Sigmoid colon (tissue), 7 donors: ENCODE results near the gene NUDT4. TPM values are rescaled to one million over a fixed set of nuclear protein-coding genes. Genes with fewer than 3 reads are reported as not detected.

Experiments used
- DNase-seq: peaks from one replicate; pipeline ENCODE4 v3.0.0-alpha.2; 2019
- H3K27ac ChIP-seq, 4 donors: fragments of 200-600 bp; sonication (generic); one replicate each; pipeline ENCODE4 v1.5.1; 2016 to 2019; ENCODE audit warnings: mild to moderate bottlenecking in 1 of 4
- H3K27me3 ChIP-seq, 3 donors: fragments of 200-600 bp; sonication (generic); one replicate each; pipeline ENCODE4 v1.5.1; 2019; ENCODE audit warnings: mild to moderate bottlenecking in 1 of 3
- H3K36me3 ChIP-seq, 4 donors: fragments of 200-600 bp; sonication (generic); one replicate each; pipeline ENCODE4 v1.5.1; 2016 to 2019
- H3K4me1 ChIP-seq, 4 donors: fragments of 200-600 bp; sonication (generic); one replicate each; pipeline ENCODE4 v1.5.1; 2017 to 2019
- H3K4me3 ChIP-seq, 4 donors: fragments of 200-600 bp; sonication (generic); one replicate each; pipeline ENCODE4 v1.5.1; 2017 to 2019; ENCODE audit warnings: mild to moderate bottlenecking in 2 of 4, moderate library complexity in 1 of 4
- H3K9me3 ChIP-seq, 4 donors: fragments of 200-600 bp in 3 of 4; sonication (generic) in 3 of 4; one replicate each; pipeline versions ENCODE4 v1.5.1 to v1.6.1; 2013 to 2019
- CTCF ChIP-seq, 4 experiments: fragments of 450-650 bp in 3 of 4; fragments of 200-600 bp in 1 of 4; IDR thresholded peaks; one replicate each; pipeline ENCODE4 v1.5.1; 2016 to 2019; ENCODE audit warnings: antibody characterized with exemption in 4 of 4, mild to moderate bottlenecking in 3 of 4, moderate library complexity in 2 of 4
- EP300 ChIP-seq, 4 donors: sonication (generic); formaldehyde crosslinking; IDR thresholded peaks; one replicate each; pipeline ENCODE4 v1.6.1; 2017; ENCODE audit warnings: antibody characterized with exemption in 4 of 4
- POLR2A ChIP-seq, 2 donors: fragments of 450-650 bp; IDR thresholded peaks; one replicate each; pipeline ENCODE4 v1.6.1; 2016; ENCODE audit warnings: antibody characterized with exemption in 2 of 2, mild to moderate bottlenecking in 2 of 2, moderate library complexity in 2 of 2
- POLR2AphosphoS5 ChIP-seq, 4 donors: sonication (generic); formaldehyde crosslinking; IDR thresholded peaks; one replicate each; pipeline ENCODE4 v1.6.1; 2017; ENCODE audit warnings: antibody characterized with exemption in 4 of 4
- WGBS, 2 donors: extraction: QIAGEN DNeasy Blood & Tissue Kit; methylation state at CpG; one replicate each; pipeline ENCODE4 v1.1.7; 2013; 5-methylcytosine and 5-hydroxymethylcytosine counted together
- intact Hi-C: fragments of 100-400 bp; cut with DNase I; formaldehyde crosslinking; loops from one replicate; pipeline ENCODE4 v1.15.1; 2023
- polyA plus RNA-seq, 3 donors: library from polyadenylated mRNA; stranded (reverse); fragments of 200-250 nt; gene quantifications; one replicate each; pipeline ENCODE4 v1.2.3, GENCODE V29; 2013
- total RNA-seq, 4 donors: library from RNA; depleted of rRNA; stranded (reverse); fragments of >200 nt; gene quantifications; one replicate each; pipeline ENCODE4 v1.1.0, GENCODE V29; 2016
- donor health status: healthy with polysubstance abuse.
- donor health status: Bipolar disorder and iron deficiency.
- donor health status: healthy.

NUDT4 gene
- total and polyA plus RNA-seq, 7 donors, result 45.7 to 83.7 (median 48.5) TPM

DNA sequence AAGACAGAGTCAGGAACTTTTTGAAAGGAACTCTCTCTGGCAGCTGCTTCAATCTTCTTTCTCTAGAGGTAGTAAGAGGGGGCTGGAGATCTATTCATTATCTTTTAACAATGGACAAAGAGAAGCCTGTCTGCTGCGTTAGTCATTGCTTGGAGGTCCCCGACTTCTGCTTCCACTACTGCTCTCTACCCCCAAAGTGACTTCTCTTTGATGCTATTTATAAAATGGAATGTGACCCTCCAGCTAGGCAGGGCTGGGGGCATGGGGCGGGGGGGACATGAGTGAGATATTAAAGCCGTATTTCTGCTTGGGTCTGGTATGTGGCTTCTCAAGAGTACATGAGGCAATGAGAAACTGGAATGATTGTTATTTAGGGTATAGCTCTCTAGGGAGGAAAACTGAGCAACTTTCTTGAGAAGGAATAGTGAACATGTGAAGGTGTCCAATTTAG lies 41.4 kb upstream of the NUDT4 start:
- Histone ChIP-seq H3K4me1 (no peaks in the 10 kb centered on the region), H3K36me3 (no peaks in the 10 kb centered on the region), H3K9me3 (no peaks in the 10 kb centered on the region), H3K4me3 (no peak overlapping the region), H3K27me3 (no peaks in the 10 kb centered on the region), H3K27ac (no peak overlapping the region)
- DNase-seq, result no peak
- intact Hi-C loops, result no loop called here
- TF ChIP-seq POLR2AphosphoS5 (IDR thresholded peaks at IDR 0.05), result no peak
- no peak for TF ChIP-seq POLR2A (IDR thresholded peaks at IDR 0.05)
- 73 to 89% methylated on average over 4 of the region's 4 CpGs for WGBS, 2 donors

DNA sequence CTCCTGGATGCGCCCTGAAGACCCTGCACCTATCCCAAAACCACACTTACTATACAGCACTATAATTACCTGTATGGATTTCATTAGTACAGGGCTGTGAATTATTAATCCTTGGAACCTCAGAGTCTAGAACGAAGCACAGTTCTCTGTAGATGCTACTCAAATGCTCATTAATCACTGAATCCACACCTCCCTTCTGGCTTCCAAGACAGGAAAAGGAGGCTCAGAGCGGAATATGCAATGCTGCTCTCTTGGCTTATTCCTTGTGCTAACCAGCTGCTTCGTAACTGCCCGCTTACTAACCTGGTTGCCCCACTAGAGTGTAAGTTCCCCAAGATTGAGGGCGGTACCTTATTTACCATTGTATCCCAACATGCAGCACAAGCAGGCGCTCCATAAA lies 39.1 kb upstream of the NUDT4 start:
- no peak overlapping the region for H3K27ac ChIP-seq
- 95 to 96% methylated on average over 7 of the region's 7 CpGs for WGBS, 2 donors
- no peak for TF ChIP-seq EP300 (IDR thresholded peaks at IDR 0.05)
- no peak for TF ChIP-seq POLR2A (IDR thresholded peaks at IDR 0.05)
- no peak for TF ChIP-seq POLR2AphosphoS5 (IDR thresholded peaks at IDR 0.05)
- intact Hi-C loops, result no loop called here
- no peaks in the 10 kb centered on the region for H3K36me3 ChIP-seq
- no peaks in the 10 kb centered on the region for H3K9me3 ChIP-seq
- H3K27me3 ChIP-seq, result no peaks in the 10 kb centered on the region
- no peaks in the 10 kb centered on the region for H3K4me1 ChIP-seq
- no peak overlapping the region for H3K4me3 ChIP-seq
- no peak for DNase-seq

DNA sequence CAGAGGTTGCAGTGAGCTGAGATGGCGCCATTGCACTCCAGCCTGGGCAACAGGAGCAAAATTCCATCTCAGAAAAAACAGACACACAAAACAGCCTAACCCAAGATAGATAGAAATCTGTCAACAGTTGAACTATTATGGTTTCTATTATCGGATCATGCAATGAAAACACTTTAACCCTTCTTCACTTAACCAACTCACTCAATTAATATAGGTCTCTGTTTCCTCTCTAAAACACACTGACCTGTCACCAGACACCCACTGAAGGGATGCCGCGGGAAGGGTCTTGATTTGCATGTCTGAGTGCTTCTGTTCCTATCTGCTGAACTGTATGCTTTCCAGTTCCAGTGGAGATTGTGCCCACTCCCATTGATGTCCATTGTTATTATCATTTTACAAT lies 38.0 kb upstream of the NUDT4 start:
- TF ChIP-seq EP300 (IDR thresholded peaks at IDR 0.05) (no peak), CTCF (IDR thresholded peaks at IDR 0.05) (no peak)
- Histone ChIP-seq H3K27me3 (no peaks in the 10 kb centered on the region), H3K4me3 (no peak overlapping the region), H3K36me3 (no peaks in the 10 kb centered on the region), H3K9me3 (no peaks in the 10 kb centered on the region), H3K27ac (no peak overlapping the region), H3K4me1 (no peaks in the 10 kb centered on the region)
- WGBS, 2 donors, result 90 to 95% methylated on average over 4 of the region's 4 CpGs
- intact Hi-C loops, result no loop called here
- no peak for DNase-seq

DNA sequence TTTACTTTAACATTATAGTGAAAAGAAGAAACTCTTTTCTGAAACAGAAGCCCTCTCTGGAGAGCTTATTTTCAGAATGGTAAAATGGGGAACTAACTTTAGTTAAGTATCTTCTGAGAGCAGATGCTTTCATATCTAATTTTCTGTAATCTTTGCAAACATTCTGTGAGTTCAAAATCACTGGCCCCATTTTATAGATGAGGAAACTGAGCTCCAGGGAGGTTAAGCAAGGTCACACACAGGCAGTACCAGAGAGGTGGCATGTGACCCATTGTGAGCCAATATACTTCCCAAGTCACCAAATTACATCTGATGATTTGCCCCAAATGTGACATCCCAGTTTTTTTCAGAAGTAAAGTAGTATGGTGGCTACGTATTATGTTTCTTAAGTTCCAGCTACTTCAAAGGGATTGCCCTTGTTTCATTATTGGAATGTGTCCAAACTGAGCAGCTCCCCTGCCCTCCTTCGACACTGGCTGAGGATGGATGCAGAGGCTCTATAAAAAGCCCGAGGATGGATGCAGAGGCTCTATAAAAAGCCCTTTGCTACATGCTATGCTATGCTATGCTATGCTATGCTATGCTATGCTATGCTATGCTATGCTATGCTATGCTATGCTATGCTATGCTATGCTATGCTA lies 36.2 kb upstream of the NUDT4 start:
- no peak overlapping the region for H3K4me3 ChIP-seq
- WGBS, 2 donors, result 82 to 84% methylated on average over 3 of the region's 3 CpGs
- TF ChIP-seq POLR2AphosphoS5 (IDR thresholded peaks at IDR 0.05), result no peak
- TF ChIP-seq CTCF (IDR thresholded peaks at IDR 0.05), result no peak
- no peak for TF ChIP-seq EP300 (IDR thresholded peaks at IDR 0.05)
- no peak for TF ChIP-seq POLR2A (IDR thresholded peaks at IDR 0.05)
- H3K9me3 ChIP-seq, result no peaks in the 10 kb centered on the region
- intact Hi-C loops, result no loop called here
- no peak overlapping the region for H3K27ac ChIP-seq
- no peaks in the 10 kb centered on the region for H3K27me3 ChIP-seq
- H3K4me1 ChIP-seq, result no peaks in the 10 kb centered on the region
- no peaks in the 10 kb centered on the region for H3K36me3 ChIP-seq
- no peak for DNase-seq

GRCh38 chr12:93347054-93347785 lies 30.5 kb upstream of the NUDT4 start:
- 77 to 86% methylated on average over 8 of the region's 8 CpGs for WGBS, 2 donors
- Histone ChIP-seq H3K36me3 (no peaks in the 10 kb centered on the region), H3K4me1 (no peaks in the 10 kb centered on the region), H3K27ac (no peak overlapping the region), H3K9me3 (no peaks in the 10 kb centered on the region), H3K27me3 (no peaks in the 10 kb centered on the region), H3K4me3 (no peak overlapping the region)
- DNase-seq, result no peak
- intact Hi-C loops, result no loop called here
- no peak for TF ChIP-seq POLR2AphosphoS5 (IDR thresholded peaks at IDR 0.05)

GRCh38 chr12:93348575-93349435 lies 28.9 kb upstream of the NUDT4 start:
- no peak for DNase-seq
- no peak overlapping the region for H3K27ac ChIP-seq
- intact Hi-C loops, result no loop called here

More at GRCh38 chr12:93348575-93349435, 28.9 kb upstream of the NUDT4 start:
- H3K36me3 ChIP-seq, result no peaks in the 10 kb centered on the region
- no peaks in the 10 kb centered on the region for H3K9me3 ChIP-seq
- H3K27me3 ChIP-seq, result no peaks in the 10 kb centered on the region
- WGBS, 2 donors, result 93 to 96% methylated on average over 10 of the region's 10 CpGs
- H3K4me1 ChIP-seq, result no peaks in the 10 kb centered on the region
- H3K4me3 ChIP-seq, result no peak overlapping the region
- TF ChIP-seq POLR2AphosphoS5 (IDR thresholded peaks at IDR 0.05) (no peak), CTCF (IDR thresholded peaks at IDR 0.05) (no peak), POLR2A (IDR thresholded peaks at IDR 0.05) (no peak), EP300 (IDR thresholded peaks at IDR 0.05) (no peak)
